Activated CD4-positive, alpha-beta T cell treated with anti-CD3 and anti-CD28 coated beads, Interleukin-2, Interleukin-4, amounts not matched to agents 100 ng/mL and 50 ng/mL, durations not matched to agents 16 hours and 8 hours (primary cell): Measurements from ENCODE around the gene TMEM236.

ENCODE experiments used
- DNase-seq: peaks from one replicate; pipeline ENCODE4 v3.0.0-alpha.2; 2020; ENCODE audit warnings: low spot score

The TMEM236 gene

DNA sequence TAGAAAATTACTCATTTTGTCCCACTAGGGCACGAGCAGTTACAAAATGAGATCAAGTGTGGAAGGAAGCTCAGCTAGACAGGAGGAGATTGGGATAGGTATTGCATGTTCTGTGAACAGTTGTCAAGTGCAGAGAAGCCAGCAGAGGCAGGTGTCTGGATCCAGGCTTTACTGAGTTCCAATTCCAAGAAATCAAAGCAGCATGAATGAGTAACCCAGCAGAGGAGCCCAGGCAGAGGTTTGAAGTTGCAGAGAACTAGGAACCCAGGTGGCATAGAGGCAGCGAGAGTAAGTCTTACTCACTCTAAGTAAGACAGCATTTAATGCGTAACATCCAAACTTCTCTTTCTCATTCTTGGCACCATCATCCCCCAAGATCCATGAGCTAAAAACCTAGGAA is 68.9 kb downstream of the TMEM236 start:
- DNase-seq = no peak

DNA sequence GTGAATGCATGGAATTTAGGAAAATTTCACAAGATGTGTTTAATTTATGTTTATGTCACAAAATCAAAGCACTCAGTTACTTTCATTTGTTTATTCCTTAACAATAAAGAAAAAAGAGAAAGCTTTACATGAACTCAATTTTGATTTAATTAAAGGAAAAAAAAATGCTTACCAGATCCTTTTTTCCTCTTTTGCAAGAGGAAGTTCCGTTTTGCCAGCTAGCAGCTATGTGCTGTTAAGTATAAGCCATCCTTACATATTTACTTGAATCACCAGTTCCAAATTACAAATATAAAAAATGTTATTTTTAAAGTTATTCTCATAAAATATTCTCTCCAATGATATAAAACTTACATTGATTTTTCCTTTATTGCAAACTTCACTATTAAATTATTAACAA is 69.9 kb downstream of the TMEM236 start:
- DNase-seq = no peak

GRCh38 chr10:17831341-17831740 is 79.3 kb downstream of the TMEM236 start:
- DNase-seq = no peak

- DNase-seq = no peak
Measured at GRCh38 chr10:17831896-17832295, 79.9 kb downstream of the TMEM236 start.

- no peak for DNase-seq
Measured at GRCh38 chr10:17833656-17834055, 81.7 kb downstream of the TMEM236 start.

- DNase-seq = no peak
Measured at GRCh38 chr10:17835688-17836087, 83.7 kb downstream of the TMEM236 start.

DNA sequence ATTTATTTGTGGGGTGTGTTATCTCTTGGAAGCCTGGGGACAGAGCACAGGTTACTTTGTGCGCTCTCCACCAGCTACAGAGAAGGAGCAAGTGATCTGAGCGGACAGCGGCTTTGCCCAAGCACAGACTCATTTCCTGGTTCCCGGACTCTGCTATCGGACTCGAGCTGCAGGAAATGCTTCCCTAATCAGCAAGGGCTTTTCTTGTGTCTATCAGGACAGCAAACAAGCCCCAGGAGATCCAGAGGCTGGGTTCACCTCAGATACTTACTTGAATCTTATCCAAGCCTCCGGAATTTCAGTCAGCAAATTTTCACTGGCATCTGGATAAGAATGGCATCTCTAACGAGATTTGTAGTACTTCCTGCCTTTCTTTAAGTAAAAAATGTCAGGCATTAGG is 84.9 kb downstream of the TMEM236 start:
- no peak for DNase-seq

- DNase-seq = no peak
Measured at GRCh38 chr10:17838080-17838648, 86.2 kb downstream of the TMEM236 start.

DNA sequence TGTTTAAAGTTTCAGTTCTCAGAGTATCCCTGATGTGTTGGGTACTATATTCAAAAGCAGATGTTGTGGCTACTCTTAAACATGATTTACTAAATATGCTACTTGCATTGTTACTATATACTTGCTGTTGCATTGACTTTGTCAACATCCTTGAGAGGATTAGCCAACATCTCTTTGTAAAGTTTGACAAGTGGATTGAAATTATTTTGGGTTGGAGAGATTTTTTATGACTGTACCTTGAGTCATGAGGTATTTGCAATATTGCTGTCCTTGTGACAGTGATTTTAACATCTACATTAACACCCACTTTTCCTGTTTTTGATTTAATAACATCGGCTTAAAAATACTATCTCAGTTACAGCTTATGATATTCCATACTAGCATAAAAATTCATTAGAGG is 89.0 kb downstream of the TMEM236 start:
- no peak for DNase-seq

GRCh38 chr10:17842641-17843040 is 90.6 kb downstream of the TMEM236 start:
- DNase-seq = no peak

DNA sequence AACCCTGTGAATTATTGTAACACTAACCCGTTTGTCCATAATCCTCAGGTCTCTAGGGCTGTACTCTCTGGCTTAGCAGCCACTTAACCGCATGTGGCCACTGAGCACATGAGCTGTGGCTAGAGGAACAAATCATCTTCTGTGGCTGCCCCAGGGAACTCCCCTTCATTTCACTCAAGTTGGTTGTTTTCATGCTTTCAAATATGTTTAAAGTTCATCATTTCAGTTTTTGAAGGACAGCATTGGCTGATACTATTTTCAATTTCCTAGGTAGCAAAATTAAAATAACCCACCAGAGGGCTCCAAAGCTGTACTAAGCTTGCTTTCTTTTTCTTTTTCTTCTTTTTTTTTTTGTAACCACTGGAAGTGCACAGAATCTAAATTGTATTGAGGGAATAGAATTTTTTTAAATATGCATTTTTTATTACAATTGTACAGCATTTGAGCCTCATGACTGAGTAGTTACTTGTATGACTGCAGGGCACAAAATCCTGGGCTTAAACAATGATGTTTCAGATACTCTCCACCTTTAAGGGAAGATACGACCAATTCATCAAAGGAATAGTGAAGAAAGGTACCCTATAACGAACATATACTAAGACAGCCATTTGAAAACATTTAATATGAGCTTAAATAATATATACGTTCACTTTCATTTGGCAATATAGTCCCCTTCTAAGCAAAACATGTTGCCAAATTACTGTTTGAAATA is 95.7 kb downstream of the TMEM236 start:
- DNase-seq = no peak

DNA sequence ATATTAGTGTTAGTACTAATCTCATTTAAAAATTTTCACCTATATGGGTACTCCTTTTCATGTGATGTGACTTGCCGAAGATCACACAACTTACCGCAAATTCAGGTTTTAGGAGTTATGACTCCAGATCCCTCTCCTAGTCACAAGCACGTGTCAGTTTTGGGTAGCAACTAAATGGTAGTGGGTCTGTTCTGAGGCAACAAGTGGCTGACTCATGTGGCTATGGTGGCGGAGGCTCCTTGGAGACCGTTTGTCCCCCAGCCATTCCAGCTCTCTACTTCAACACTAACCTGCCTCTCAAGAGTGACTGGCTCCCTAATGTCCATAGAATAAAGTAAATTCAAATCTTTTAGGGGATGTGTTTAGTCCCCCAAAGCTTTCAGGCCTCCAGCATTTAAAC is 96.6 kb downstream of the TMEM236 start:
- DNase-seq = no peak
